H1 (cell line): ENCODE measurements around the gene SPOCK1. TPM values are rescaled to one million over a fixed set of nuclear protein-coding genes. Genes with fewer than 3 reads are reported as not detected.

ENCODE experiments used
- CTCF ChIA-PET: fragments of 300-600 bp; sonication (Branson Sonifier 250); formaldehyde crosslinking; loops from one replicate; lab custom pipeline; 2021; ENCODE audit not compliant: partially characterized antibody; lab: Charles Lee
- POLR2A ChIA-PET: fragments of 300-600 bp; sonication (Branson Sonifier 250); formaldehyde crosslinking; loops from one replicate; lab custom pipeline; 2021; ENCODE audit warnings: inconsistent platforms; ENCODE audit not compliant: partially characterized antibody; lab: Charles Lee
- DNase-seq, 2 experiments: peaks; one replicate each; pipeline versions ENCODE4 v3.0.0 to v3.0.0-alpha.2; 2010 to 2022; ENCODE audit warnings: low spot score in 2 of 2, low read depth in 1 of 2, mixed read lengths in 1 of 2
- FAIRE-seq: peaks from 2 replicates; lab custom pipeline; 2011; peaks lifted over from hg19 to GRCh38; lab: Jason Lieb, UNC
- H2AFZ ChIP-seq: 2 replicates; pipeline ENCODE4 v1.8.1; 2012; ENCODE audit warnings: low read length, inconsistent platforms
- H2AK5ac ChIP-seq: 2 replicates; pipeline ENCODE4 v1.6.1; 2013; ENCODE audit warnings: low read depth, low read length
- H2BK120ac ChIP-seq: replicated peaks from 2 replicates; pipeline ENCODE3; 2013; ENCODE audit warnings: low read depth, low read length, inconsistent platforms
- H2BK12ac ChIP-seq: 2 replicates; pipeline ENCODE4 v1.6.1; 2013; ENCODE audit warnings: low read depth, low read length
- H2BK15ac ChIP-seq: 2 replicates; pipeline ENCODE4 v1.6.1; 2013; ENCODE audit warnings: low read length
- H2BK20ac ChIP-seq: 2 replicates; pipeline ENCODE4 v1.6.1; 2013; ENCODE audit warnings: low read length
- H2BK5ac ChIP-seq: 2 replicates; pipeline ENCODE4 v1.6.1; 2013; ENCODE audit warnings: low read depth, low read length
- H3K14ac ChIP-seq: 2 replicates; pipeline ENCODE4 v1.6.1; 2013; ENCODE audit warnings: inconsistent platforms; ENCODE audit not compliant: insufficient read length
- H3K18ac ChIP-seq: 2 replicates; pipeline ENCODE4 v1.6.1; 2013; ENCODE audit warnings: low read length; ENCODE audit errors: extremely low read depth
- H3K23ac ChIP-seq: 2 replicates; pipeline ENCODE4 v1.6.1; 2013; ENCODE audit warnings: inconsistent platforms; ENCODE audit not compliant: insufficient read length
- H3K23me2 ChIP-seq: 2 replicates; pipeline ENCODE4 v1.6.1; 2013; ENCODE audit warnings: low read depth, low read length
- H3K27ac ChIP-seq: 2 replicates; pipeline ENCODE4 v1.6.1; 2011; ENCODE audit warnings: low read depth, low read length, inconsistent platforms
- H3K27me3 ChIP-seq, 4 experiments: replicated peaks in 1 of 4; 1 replicate in 1 of 4; 2 replicates in 3 of 4; pipeline versions ENCODE4 v1.6.1 to v1.8.1; 2011 to 2013; ENCODE audit warnings: low read length in 3 of 4, mild to moderate bottlenecking in 3 of 4, inconsistent platforms in 2 of 4, mixed read lengths in 2 of 4, moderate library complexity in 1 of 4; ENCODE audit not compliant: control insufficient read depth in 3 of 4, insufficient read depth in 3 of 4; ENCODE audit errors: extremely low read depth in 1 of 4
- H3K36me3 ChIP-seq, 4 experiments: 2 replicates each; pipeline versions ENCODE4 v1.6.1 to v1.8.1; 2011 to 2013; ENCODE audit warnings: mild to moderate bottlenecking in 4 of 4, low read length in 3 of 4, moderate library complexity in 2 of 4, control low read depth in 1 of 4, inconsistent platforms in 1 of 4; ENCODE audit not compliant: insufficient read depth in 4 of 4, control insufficient read depth in 2 of 4
- H3K4ac ChIP-seq: replicated peaks from 2 replicates; pipeline ENCODE3; 2013; ENCODE audit warnings: low read length, low read depth, mixed read lengths, inconsistent platforms; ENCODE audit not compliant: insufficient read length
- H3K4me1 ChIP-seq, 4 experiments: replicated peaks in 1 of 4; 1 replicate in 1 of 4; 2 replicates in 3 of 4; pipeline versions ENCODE4 v1.6.1 to v1.8.1; 2011 to 2013; ENCODE audit warnings: low read length in 3 of 4, inconsistent platforms in 2 of 4, mixed read lengths in 1 of 4; ENCODE audit not compliant: insufficient read depth in 4 of 4, control insufficient read depth in 3 of 4
- H3K4me2 ChIP-seq, 2 experiments: 2 replicates each; pipeline versions ENCODE4 v1.6.1 to v1.8.1; 2011 to 2013; ENCODE audit warnings: low read depth in 2 of 2, low read length in 2 of 2, control low read depth in 1 of 2, inconsistent platforms in 1 of 2, mild to moderate bottlenecking in 1 of 2; ENCODE audit not compliant: insufficient read depth in 1 of 2
- H3K4me3 ChIP-seq, 4 experiments: fragments of 200-600, 300-600 bp in 1 of 4; sonication (generic), shearing (Covaris generic), sonication (Bioruptor Twin) in 1 of 4; 2 replicates each; pipeline versions ENCODE4 v1.5.1 to v1.8.1; 2011 to 2016; ENCODE audit warnings: low read length in 4 of 4, low read depth in 3 of 4, control low read depth in 2 of 4, inconsistent platforms in 2 of 4, mild to moderate bottlenecking in 2 of 4, mixed read lengths in 1 of 4, moderate library complexity in 1 of 4; ENCODE audit not compliant: insufficient read depth in 2 of 4; ENCODE audit errors: extremely low read depth in 1 of 4
- H3K56ac ChIP-seq: replicated peaks from 2 replicates; pipeline ENCODE3; 2013; ENCODE audit warnings: low read depth, mild to moderate bottlenecking, mixed read lengths, low read length, inconsistent platforms; ENCODE audit not compliant: insufficient read length
- H3K79me1 ChIP-seq: 2 replicates; pipeline ENCODE4 v1.6.1; 2013; ENCODE audit warnings: low read depth, low read length, control low read depth
- H3K79me2 ChIP-seq, 2 experiments: 2 replicates each; pipeline versions ENCODE4 v1.6.1 to v1.8.1; 2012 to 2013; ENCODE audit warnings: low read length in 2 of 2, mild to moderate bottlenecking in 2 of 2, inconsistent platforms in 1 of 2; ENCODE audit not compliant: insufficient read depth in 2 of 2, control insufficient read depth in 1 of 2
- H3K9ac ChIP-seq, 4 experiments: replicated peaks in 1 of 4; 1 replicate in 1 of 4; 2 replicates in 3 of 4; pipeline versions ENCODE4 v1.6.1 to v1.8.1; 2011 to 2013; ENCODE audit warnings: low read depth in 3 of 4, low read length in 3 of 4, control low read depth in 2 of 4, mild to moderate bottlenecking in 2 of 4, moderate library complexity in 2 of 4, inconsistent platforms in 1 of 4; ENCODE audit errors: extremely low read depth in 1 of 4
- H3K9me3 ChIP-seq, 2 experiments: 2 replicates each; pipeline versions ENCODE4 v1.6.1 to v1.8.1; 2012 to 2013; ENCODE audit warnings: mild to moderate bottlenecking in 2 of 2, moderate library complexity in 2 of 2, control low read depth in 1 of 2, inconsistent platforms in 1 of 2, low read depth in 1 of 2, low read length in 1 of 2, mixed read lengths in 1 of 2; ENCODE audit not compliant: insufficient read depth in 2 of 2
- H4K20me1 ChIP-seq, 2 experiments: replicated peaks in 1 of 2; 2 replicates each; pipeline versions ENCODE3 to v1.8.1; 2011 to 2013; ENCODE audit warnings: inconsistent platforms in 2 of 2, low read length in 2 of 2, mild to moderate bottlenecking in 1 of 2; ENCODE audit not compliant: insufficient read depth in 2 of 2, control insufficient read depth in 1 of 2
- H4K5ac ChIP-seq: 2 replicates; pipeline ENCODE4 v1.6.1; 2013; ENCODE audit warnings: low read length, low read depth, mixed read lengths, inconsistent platforms; ENCODE audit not compliant: insufficient read length
- H4K8ac ChIP-seq: 2 replicates; pipeline ENCODE4 v1.8.0; 2013; ENCODE audit warnings: mild to moderate bottlenecking, moderate library complexity, low read length, inconsistent platforms; ENCODE audit not compliant: insufficient read depth; ENCODE audit errors: extremely low read depth
- H4K91ac ChIP-seq: replicated peaks from 2 replicates; pipeline ENCODE3; 2013; ENCODE audit warnings: low read length, mixed read lengths, inconsistent platforms; ENCODE audit not compliant: insufficient read length
- ASH2L ChIP-seq: fragments of 200-600, 300-600 bp; sonication (generic); IDR thresholded peaks from one replicate; pipeline ENCODE4 v1.7.1; 2017; ENCODE audit warnings: low read length
- BACH1 ChIP-seq: IDR thresholded peaks from 2 replicates; pipeline ENCODE4 v1.6.1; 2012; ENCODE audit warnings: low read length, improper control_type of control experiment
- BRCA1 ChIP-seq: IDR thresholded peaks from 2 replicates; pipeline ENCODE4 v1.6.1; 2012; ENCODE audit warnings: low read depth, low read length, improper control_type of control experiment
- CHD1 ChIP-seq: IDR thresholded peaks from 2 replicates; pipeline ENCODE4 v1.6.1; 2012; ENCODE audit warnings: low read depth, low read length, improper control_type of control experiment
- CREB1 ChIP-seq: IDR thresholded peaks from 2 replicates; pipeline ENCODE4 v1.6.1; 2012; ENCODE audit warnings: inconsistent platforms
- EGR1 ChIP-seq: IDR thresholded peaks from 2 replicates; pipeline ENCODE4 v1.6.1; 2011; ENCODE audit warnings: low read depth, low read length, borderline replicate concordance
- EP300 ChIP-seq, 2 experiments: IDR thresholded peaks; 1 replicate in 1 of 2; 2 replicates in 1 of 2; pipeline ENCODE4 v1.6.1; 2011 to 2012; ENCODE audit warnings: low read depth in 2 of 2, low read length in 2 of 2, mild to moderate bottlenecking in 2 of 2, borderline replicate concordance in 1 of 2, inconsistent platforms in 1 of 2, moderate library complexity in 1 of 2
- POLR2A ChIP-seq, 2 experiments: IDR thresholded peaks; 1 replicate in 1 of 2; 2 replicates in 1 of 2; pipeline ENCODE4 v1.6.1; 2011; ENCODE audit warnings: low read depth in 2 of 2, low read length in 2 of 2, mild to moderate bottlenecking in 2 of 2; ENCODE audit errors: control extremely low read depth in 1 of 2
- POLR2AphosphoS5 ChIP-seq: IDR thresholded peaks from 2 replicates; pipeline ENCODE4 v1.6.1; 2011; ENCODE audit warnings: low read depth, low read length
- RAD21 ChIP-seq, 2 experiments: IDR thresholded peaks in 1 of 2; conservative IDR thresholded peaks in 1 of 2; 2 replicates each; pipeline ENCODE4 v1.6.1; 2011; ENCODE audit warnings: low read depth in 2 of 2, low read length in 2 of 2, improper control_type of control experiment in 1 of 2, inconsistent platforms in 1 of 2, mild to moderate bottlenecking in 1 of 2, moderate library complexity in 1 of 2
- SP2 ChIP-seq: IDR thresholded peaks from 2 replicates; pipeline ENCODE4 v1.6.1; 2012; ENCODE audit warnings: mild to moderate bottlenecking, low read length, inconsistent platforms
- WGBS, 2 experiments: shearing (Covaris generic) in 1 of 2; methylation state at CpG; one replicate each; pipeline versions ENCODE4 v1.1.6 to v1.1.7; 2013 to 2015; ENCODE audit warnings: low lambda C conversion rate in 2 of 2, mixed read lengths in 2 of 2, inconsistent platforms in 1 of 2, low coverage in 1 of 2, missing lambda C conversion rate in 1 of 2; ENCODE audit not compliant: insufficient replicate concordance in 2 of 2, insufficient coverage in 1 of 2, insufficient read length in 1 of 2; ENCODE audit errors: extremely low coverage in 1 of 2, missing lambda C conversion rate in 1 of 2; 5-methylcytosine and 5-hydroxymethylcytosine counted together
- polyA plus RNA-seq, 7 experiments: library from polyadenylated mRNA; depleted of rRNA in 3 of 7; stranded (reverse) in 5 of 7; unstranded in 2 of 7; fragments of >200 nt in 5 of 7; fragments of 200-250 nt in 2 of 7; gene quantifications; 1 replicate in 5 of 7; 2 replicates in 1 of 7; 4 replicates in 1 of 7; pipeline versions ENCODE4 v1.2.1 to v1.2.3, GENCODE V29; 2011 to 2013; ENCODE audit warnings: missing spikeins in 2 of 7, mixed read lengths in 2 of 7
- total RNA-seq: library from RNA; stranded (reverse); fragmentation: NEBNext Ultra II Directional; extraction: Animal tissue kit (Norgen Biotek cat#: 25700); gene quantifications from 2 replicates; pipeline ENCODE4 v1.2.1, GENCODE V29; 2021

Gene SPOCK1
- total and polyA plus RNA-seq, 2 of the 8 experiments (the other 6 are each of a cell fraction or from before 2014, with no cell fraction given) = 6.9 to 18.1 TPM

DNA sequence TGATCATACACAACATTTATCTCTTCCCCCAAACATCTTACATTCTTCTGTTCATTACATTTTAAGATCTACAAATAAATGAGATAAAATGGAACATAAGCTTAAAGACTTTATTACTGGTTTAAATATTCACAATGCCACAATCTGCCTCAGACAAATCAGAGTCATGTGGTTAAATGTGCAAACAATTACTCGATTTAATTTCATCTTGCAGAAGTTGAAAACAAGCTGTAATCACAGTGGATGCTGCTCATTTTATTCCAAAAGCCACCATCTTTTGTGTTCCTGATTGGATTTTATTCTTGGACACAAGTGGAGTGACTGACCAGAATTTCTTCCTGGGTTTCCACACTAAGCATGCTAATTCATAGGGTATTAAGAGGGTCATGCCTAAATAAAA, 33.2 kb downstream of the SPOCK1 start:
- H3K23me2 ChIP-seq = no peaks in the 10 kb centered on the region
- H2AFZ ChIP-seq = no peak overlapping the region
- H4K5ac ChIP-seq = no peak overlapping the region
- H3K27me3 ChIP-seq = no peaks in the 10 kb centered on the region
- H2BK15ac ChIP-seq = no peak overlapping the region
- TF ChIP-seq POLR2AphosphoS5 = no peak
- no peak for TF ChIP-seq ASH2L
- TF ChIP-seq BRCA1 = no peak
- TF ChIP-seq EP300 (IDR thresholded peaks at IDR 0.05; ENCODE audit: borderline replicate concordance in 1 of 2, low read depth in 2 of 2, low read length in 2 of 2) = no peak
- no peak for TF ChIP-seq RAD21 (IDR thresholded peaks at IDR 0.05 in 1 of 2, conservative IDR thresholded peaks at IDR 0.05 in 1 of 2; ENCODE audit: low read depth in 2 of 2, low read length in 2 of 2)
- TF ChIP-seq CHD1 = no peak
- no peak for TF ChIP-seq SP2
- no peak for TF ChIP-seq POLR2A (IDR thresholded peaks at IDR 0.05; ENCODE audit: control extremely low read depth in 1 of 2, low read depth in 2 of 2, low read length in 2 of 2)
- TF ChIP-seq CREB1 = no peak
- TF ChIP-seq EGR1 = no peak
- no peak for TF ChIP-seq BACH1
- H3K79me1 ChIP-seq = no peaks in the 10 kb centered on the region
- no peak overlapping the region for H2BK5ac ChIP-seq
- H4K20me1 ChIP-seq = no peaks in the 10 kb centered on the region
- H3K23ac ChIP-seq = no peak overlapping the region
- no peak overlapping the region for H2BK120ac ChIP-seq
- POLR2A ChIA-PET = no interaction called here
- no peak overlapping the region for H4K91ac ChIP-seq
- H2BK12ac ChIP-seq = no peak overlapping the region
- H3K56ac ChIP-seq = no peak overlapping the region
- no peak overlapping the region for H2BK20ac ChIP-seq
- no peak overlapping the region for H3K27ac ChIP-seq
- peaks cover 0 to 3% (median 0%) of the 10 kb centered on the region in 4 experiments; a peak in 1 of 7 replicates for H3K4me1 ChIP-seq
- no peak overlapping the region for H3K4me2 ChIP-seq
- H3K14ac ChIP-seq = no peak overlapping the region
- DNase-seq = no peak
- no peak overlapping the region for H4K8ac ChIP-seq
- H2AK5ac ChIP-seq = no peak overlapping the region
- no peak overlapping the region for H3K4me3 ChIP-seq
- WGBS, 2 experiments = 94% methylated on average over 1 of the region's 1 CpG; no CpG with 5 or more reads in 1 of the 2 experiments
- H3K79me2 ChIP-seq = no peaks in the 10 kb centered on the region
- CTCF ChIA-PET = interaction anchor here (1.0 to 1.5 kb wide), 4 partner anchors 13 to 655 kb away, joined by 3 to 4 read pairs (median 4); no protein-coding TSS in a partner anchor
- no peak overlapping the region for H3K18ac ChIP-seq
- H3K9ac ChIP-seq = no peak overlapping the region
- no peak overlapping the region for H3K4ac ChIP-seq
- no peaks in the 10 kb centered on the region for H3K36me3 ChIP-seq
- FAIRE-seq = no peak
- no peaks in the 10 kb centered on the region for H3K9me3 ChIP-seq
